CD4-positive, alpha-beta memory T cell (primary cell): Measurements from ENCODE around the gene DBH. TPM values are rescaled to one million over a fixed set of nuclear protein-coding genes. Genes with fewer than 3 reads are reported as not detected.
A peak's percentile ranks its signal among the peaks of the same experiment; 100 is the strongest.

Source experiments
- CTCF ChIA-PET: fragments of 350-600 bp; sonication (Branson Sonifier 250); formaldehyde crosslinking; loops from one replicate; lab custom pipeline; 2021; ENCODE audit warnings: inconsistent platforms; ENCODE audit not compliant: partially characterized antibody; lab: Charles Lee
- POLR2A ChIA-PET: fragments of 350-600 bp; sonication (Branson Sonifier 250); formaldehyde crosslinking; loops from one replicate; lab custom pipeline; 2021; ENCODE audit not compliant: partially characterized antibody; lab: Charles Lee
- DNase-seq, 5 donors: peaks; one replicate each; pipeline versions ENCODE4 v3.0.0 to v3.0.0-alpha.2; 2020 to 2022; ENCODE audit warnings: mixed read lengths in 1 of 5
- H3K27ac ChIP-seq: one replicate; pipeline ENCODE4 v1.7.0; 2013; ENCODE audit warnings: low read depth, low read length
- H3K27me3 ChIP-seq: 2 replicates; pipeline ENCODE4 v1.7.0; 2013; ENCODE audit warnings: mild to moderate bottlenecking, low read length, moderate library complexity; ENCODE audit not compliant: insufficient read depth
- H3K36me3 ChIP-seq: 2 replicates; pipeline ENCODE4 v1.7.0; 2013; ENCODE audit warnings: mild to moderate bottlenecking, low read length, moderate library complexity; ENCODE audit not compliant: insufficient read depth
- H3K4me1 ChIP-seq: 2 replicates; pipeline ENCODE4 v1.7.0; 2013; ENCODE audit warnings: mild to moderate bottlenecking, low read length, moderate library complexity; ENCODE audit not compliant: insufficient read depth
- H3K4me3 ChIP-seq, 2 donors: one replicate each; pipeline ENCODE4 v1.7.0; 2013; ENCODE audit warnings: low read length in 2 of 2, mild to moderate bottlenecking in 1 of 2
- H3K9me3 ChIP-seq, 2 donors: one replicate each; pipeline ENCODE4 v1.7.0; 2013; ENCODE audit warnings: low read length in 2 of 2, control low read depth in 1 of 2; ENCODE audit not compliant: control insufficient read depth in 1 of 2
- H3K27ac Mint-ChIP-seq, 7 donors: one replicate each; pipeline ENCODE4 v1.8.0; 2020 to 2021; ENCODE audit warnings: mixed read lengths in 7 of 7, mild to moderate bottlenecking in 6 of 7, inconsistent platforms in 3 of 7, moderate library complexity in 3 of 7
- H3K27me3 Mint-ChIP-seq, 2 donors: one replicate each; pipeline ENCODE4 v1.8.0; 2020 to 2021; ENCODE audit warnings: mixed read lengths in 2 of 2
- H3K36me3 Mint-ChIP-seq, 2 donors: one replicate each; pipeline ENCODE4 v1.8.0; 2020 to 2021; ENCODE audit warnings: mixed read lengths in 2 of 2, inconsistent platforms in 1 of 2, mild to moderate bottlenecking in 1 of 2
- H3K4me1 Mint-ChIP-seq, 4 donors: one replicate each; pipeline ENCODE4 v1.8.0; 2020 to 2021; ENCODE audit warnings: mixed read lengths in 4 of 4, mild to moderate bottlenecking in 1 of 4
- H3K4me3 Mint-ChIP-seq, 8 donors: one replicate each; pipeline ENCODE4 v1.8.0; 2020 to 2021; ENCODE audit warnings: mixed read lengths in 8 of 8, mild to moderate bottlenecking in 7 of 8, moderate library complexity in 6 of 8, inconsistent platforms in 3 of 8
- H3K9me3 Mint-ChIP-seq, 8 donors: one replicate each; pipeline ENCODE4 v1.8.0; 2020 to 2021; ENCODE audit warnings: mixed read lengths in 8 of 8, mild to moderate bottlenecking in 5 of 8, inconsistent platforms in 3 of 8, moderate library complexity in 1 of 8
- intact Hi-C: fragments of 100-400 bp; cut with micrococcal nuclease; formaldehyde crosslinking; loops from one replicate; pipeline ENCODE4 v1.15.1; 2023
- polyA plus RNA-seq, 2 donors: library from polyadenylated mRNA; unstranded; fragments of 300-500 nt; fragmentation: Illumina TruSeq; gene quantifications; one replicate each; pipeline ENCODE4 v1.2.3, GENCODE V29; 2021
- total RNA-seq, 2 experiments: library from RNA; stranded (reverse); gene quantifications; one replicate each; pipeline ENCODE4 v1.2.3, GENCODE V29; 2021

Gene DBH
- total and polyA plus RNA-seq, 4 experiments from 2014 or later = 0.08 to 0.18 (median 0.09) TPM; not detected in 1

DNA sequence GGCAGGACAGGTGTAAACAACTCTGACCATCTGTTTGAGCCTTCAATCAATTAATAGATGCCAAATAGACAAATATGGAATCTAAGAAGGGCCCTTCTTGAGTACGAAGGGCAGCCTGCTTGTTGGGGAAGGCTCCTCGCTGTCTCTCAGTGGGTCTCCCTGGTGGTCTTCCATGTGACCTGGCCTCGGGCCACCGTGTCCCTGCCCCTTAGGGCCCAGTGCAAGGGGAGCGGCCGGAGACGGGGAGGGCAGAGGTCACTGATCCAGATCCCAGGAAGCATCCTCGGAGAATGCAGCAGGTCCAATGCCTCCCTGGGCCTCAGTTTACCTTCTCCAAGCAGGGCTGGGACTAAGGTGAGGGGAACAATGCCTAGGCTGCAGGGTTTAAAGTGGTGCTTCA is 2.5 kb downstream of the DBH start:
- no peaks in the 10 kb centered on the region for H3K27me3 ChIP-seq
- H3K9me3 Mint-ChIP-seq = no peaks in the 10 kb centered on the region
- CTCF ChIA-PET = no interaction called here
- H3K4me3 Mint-ChIP-seq = no peak overlapping the region
- no peak for DNase-seq
- POLR2A ChIA-PET = no interaction called here
- H3K27ac ChIP-seq = no peak overlapping the region
- H3K27me3 Mint-ChIP-seq = peaks cover 0 to 10% of the 10 kb centered on the region in 2 donors
- no peaks in the 10 kb centered on the region for H3K36me3 ChIP-seq
- no peaks in the 10 kb centered on the region for H3K9me3 ChIP-seq
- H3K36me3 Mint-ChIP-seq = no peaks in the 10 kb centered on the region
- H3K4me1 ChIP-seq = no peaks in the 10 kb centered on the region
- no peaks in the 10 kb centered on the region for H3K4me1 Mint-ChIP-seq
- no peak overlapping the region for H3K4me3 ChIP-seq
- intact Hi-C loops = no loop called here
- peak overlapping the region in 1 of 7 donors; percentile 11 for H3K27ac Mint-ChIP-seq

DNA sequence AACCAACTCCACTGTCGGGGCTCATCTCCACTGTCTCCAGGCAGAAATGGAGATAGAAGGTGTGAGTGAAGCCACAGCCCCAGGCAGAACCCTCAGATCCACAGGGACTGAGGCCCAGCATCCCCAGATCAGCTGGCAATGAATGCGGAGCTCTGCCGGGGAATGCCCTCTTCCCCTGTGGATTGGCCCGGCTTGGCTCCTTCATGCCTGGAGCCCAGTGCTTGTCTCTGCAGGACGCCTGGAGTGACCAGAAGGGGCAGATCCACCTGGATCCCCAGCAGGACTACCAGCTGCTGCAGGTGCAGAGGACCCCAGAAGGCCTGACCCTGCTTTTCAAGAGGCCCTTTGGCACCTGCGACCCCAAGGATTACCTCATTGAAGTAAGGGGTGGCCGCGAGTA is 3.5 kb downstream of the DBH start:
- Mint-ChIP-seq H3K36me3 (no peaks in the 10 kb centered on the region), H3K4me3 (no peak overlapping the region), H3K9me3 (no peaks in the 10 kb centered on the region), H3K27ac (no peak overlapping the region), H3K4me1 (no peaks in the 10 kb centered on the region), H3K27me3 (peaks cover 0 to 10% of the 10 kb centered on the region in 2 donors)
- CTCF ChIA-PET = no interaction called here
- Histone ChIP-seq H3K27ac (no peak overlapping the region), H3K4me3 (no peak overlapping the region), H3K4me1 (no peaks in the 10 kb centered on the region), H3K27me3 (no peaks in the 10 kb centered on the region), H3K9me3 (no peaks in the 10 kb centered on the region), H3K36me3 (no peaks in the 10 kb centered on the region)
- intact Hi-C loops = no loop called here
- POLR2A ChIA-PET = no interaction called here
- DNase-seq = no peak

DNA sequence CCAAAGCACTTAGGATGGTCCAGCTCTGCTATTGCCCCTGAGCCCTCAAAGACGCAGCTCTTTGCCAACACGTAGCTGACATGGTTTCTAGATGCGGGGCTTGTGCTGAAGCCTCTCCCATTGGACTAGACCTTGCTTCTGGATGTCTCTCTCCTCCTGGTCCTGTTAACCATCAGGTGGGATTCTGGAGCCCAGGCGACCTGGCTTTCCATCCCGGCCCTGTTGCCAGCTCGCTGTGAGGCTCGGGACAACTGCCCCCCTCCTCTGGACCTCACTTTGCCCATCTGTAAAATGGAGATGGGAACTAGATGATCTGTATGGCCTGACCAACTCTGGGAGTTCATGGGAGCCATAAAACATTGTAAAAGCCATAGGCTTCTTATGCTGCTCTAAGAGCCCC is 4.0 kb downstream of the DBH start:
- DNase-seq = no peak
- Mint-ChIP-seq H3K4me1 (peaks cover 0 to 2% (median 0%) of the 10 kb centered on the region in 4 donors), H3K27ac (no peak overlapping the region), H3K36me3 (no peaks in the 10 kb centered on the region), H3K4me3 (no peak overlapping the region), H3K27me3 (peaks cover 0 to 7% of the 10 kb centered on the region in 2 donors), H3K9me3 (no peaks in the 10 kb centered on the region)
- Histone ChIP-seq H3K4me1 (no peaks in the 10 kb centered on the region), H3K9me3 (no peaks in the 10 kb centered on the region), H3K4me3 (no peak overlapping the region), H3K27me3 (no peaks in the 10 kb centered on the region), H3K36me3 (no peaks in the 10 kb centered on the region), H3K27ac (no peak overlapping the region)
- ChIA-PET POLR2A (no interaction called here), CTCF (interaction anchor here (1.1 kb wide), 1 partner anchor 102 kb away, joined by 3 read pairs; no protein-coding TSS in a partner anchor)
- intact Hi-C loops = no loop called here

- Mint-ChIP-seq H3K4me3 (no peak overlapping the region), H3K27ac (no peak overlapping the region)
- H3K27me3 ChIP-seq = no peaks in the 10 kb centered on the region
These were observed 4.6 kb downstream of the DBH start for GRCh38 chr9:133640580-133641395.

GRCh38 chr9:133641396-133641655 is 5.2 kb downstream of the DBH start:
- Histone ChIP-seq H3K36me3 (no peaks in the 10 kb centered on the region), H3K27me3 (no peaks in the 10 kb centered on the region), H3K4me1 (no peaks in the 10 kb centered on the region), H3K27ac (no peak overlapping the region), H3K4me3 (no peak overlapping the region), H3K9me3 (no peaks in the 10 kb centered on the region)
- H3K27ac Mint-ChIP-seq = no peak overlapping the region
- no peak overlapping the region for H3K4me3 Mint-ChIP-seq
- ChIA-PET CTCF (no interaction called here), POLR2A (no interaction called here)
- peaks cover 0 to 7% of the 10 kb centered on the region in 2 donors for H3K27me3 Mint-ChIP-seq
- H3K9me3 Mint-ChIP-seq = no peaks in the 10 kb centered on the region
- DNase-seq = no peak
- peaks cover 0 to 2% (median 0%) of the 10 kb centered on the region in 4 donors for H3K4me1 Mint-ChIP-seq
- intact Hi-C loops = no loop called here
- no peaks in the 10 kb centered on the region for H3K36me3 Mint-ChIP-seq

More at GRCh38 chr9:133640580-133641395, 4.6 kb downstream of the DBH start:
- ChIA-PET POLR2A (no interaction called here), CTCF (interaction anchor here (1.1 kb wide), 1 partner anchor 102 kb away, joined by 3 read pairs; no protein-coding TSS in a partner anchor)
- intact Hi-C loops = no loop called here
- Histone ChIP-seq H3K27ac (no peak overlapping the region), H3K9me3 (no peaks in the 10 kb centered on the region), H3K4me3 (no peak overlapping the region), H3K4me1 (no peaks in the 10 kb centered on the region), H3K36me3 (no peaks in the 10 kb centered on the region)
- no peaks in the 10 kb centered on the region for H3K9me3 Mint-ChIP-seq
- peaks cover 0 to 2% (median 0%) of the 10 kb centered on the region in 4 donors for H3K4me1 Mint-ChIP-seq
- DNase-seq = no peak
- peaks cover 0 to 7% of the 10 kb centered on the region in 2 donors for H3K27me3 Mint-ChIP-seq
- no peaks in the 10 kb centered on the region for H3K36me3 Mint-ChIP-seq

GRCh38 chr9:133641861-133642595 is 5.9 kb downstream of the DBH start:
- Mint-ChIP-seq H3K4me1 (peaks cover 0 to 2% (median under 1%) of the 10 kb centered on the region in 4 donors), H3K4me3 (no peak overlapping the region), H3K27me3 (peaks cover 0 to 7% of the 10 kb centered on the region in 2 donors), H3K36me3 (no peaks in the 10 kb centered on the region), H3K9me3 (no peaks in the 10 kb centered on the region), H3K27ac (no peak overlapping the region)
- no peaks in the 10 kb centered on the region for H3K9me3 ChIP-seq
- H3K27ac ChIP-seq = no peak overlapping the region
- no peaks in the 10 kb centered on the region for H3K36me3 ChIP-seq
- no peaks in the 10 kb centered on the region for H3K27me3 ChIP-seq
- DNase-seq = no peak
- H3K4me3 ChIP-seq = no peak overlapping the region
- H3K4me1 ChIP-seq = no peaks in the 10 kb centered on the region
- intact Hi-C loops = no loop called here
- POLR2A ChIA-PET = no interaction called here
- CTCF ChIA-PET = no interaction called here

DNA sequence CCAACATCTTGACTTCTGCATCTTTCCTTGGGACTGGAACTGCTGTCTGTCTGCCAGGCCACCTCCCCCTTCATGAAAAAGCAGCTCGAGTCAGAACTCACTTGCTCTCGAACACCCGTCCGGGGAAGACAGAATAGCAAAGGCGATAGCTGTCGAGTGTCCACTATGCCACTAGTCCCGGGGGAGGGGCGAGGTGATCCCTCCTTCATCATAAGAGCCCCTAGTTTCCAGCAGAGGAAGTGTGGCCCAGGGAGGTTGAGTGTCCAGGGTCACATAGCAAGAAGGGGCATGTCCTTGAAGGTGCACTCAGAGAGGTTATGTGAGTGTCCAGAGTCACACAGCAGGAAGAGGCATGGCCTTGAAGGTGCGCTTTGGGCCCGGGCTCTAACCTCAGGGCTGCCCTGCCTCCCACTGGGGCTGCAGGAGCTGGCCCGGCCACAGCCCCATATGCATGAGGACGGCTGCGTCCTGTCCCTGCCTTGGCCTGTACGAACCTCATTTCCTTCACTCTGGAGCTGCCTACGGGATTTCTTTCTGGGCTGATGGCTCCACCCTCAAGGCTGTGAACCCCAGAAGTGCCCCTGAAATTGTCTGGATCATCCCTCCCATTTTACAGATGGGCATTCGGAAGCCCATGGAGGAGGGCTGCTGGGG is 6.7 kb downstream of the DBH start:
- no peaks in the 10 kb centered on the region for H3K9me3 Mint-ChIP-seq
- peaks cover 0 to 7% (median 4%) of the 10 kb centered on the region in 4 donors for H3K4me1 Mint-ChIP-seq
- Histone ChIP-seq H3K4me3 (no peak overlapping the region), H3K4me1 (no peaks in the 10 kb centered on the region), H3K27ac (no peak overlapping the region), H3K9me3 (no peaks in the 10 kb centered on the region), H3K36me3 (no peaks in the 10 kb centered on the region), H3K27me3 (no peaks in the 10 kb centered on the region)
- H3K36me3 Mint-ChIP-seq = no peaks in the 10 kb centered on the region
- H3K27me3 Mint-ChIP-seq = peaks cover 0 to 7% of the 10 kb centered on the region in 2 donors
- no peak overlapping the region for H3K4me3 Mint-ChIP-seq
- DNase-seq = no peak
- ChIA-PET POLR2A (no interaction called here), CTCF (no interaction called here)
- no peak overlapping the region for H3K27ac Mint-ChIP-seq
- intact Hi-C loops = no loop called here
